Cerebellar cortex (tissue), 1 donor: ENCODE results near the gene HSD17B2.
A peak's percentile ranks its signal among the peaks of the same experiment; 100 is the strongest.

ENCODE experiments used
- DNase-seq: peaks from one replicate; pipeline ENCODE4 v3.0.0-alpha.2; 2015; ENCODE audit warnings: low spot score

HSD17B2 gene

DNA sequence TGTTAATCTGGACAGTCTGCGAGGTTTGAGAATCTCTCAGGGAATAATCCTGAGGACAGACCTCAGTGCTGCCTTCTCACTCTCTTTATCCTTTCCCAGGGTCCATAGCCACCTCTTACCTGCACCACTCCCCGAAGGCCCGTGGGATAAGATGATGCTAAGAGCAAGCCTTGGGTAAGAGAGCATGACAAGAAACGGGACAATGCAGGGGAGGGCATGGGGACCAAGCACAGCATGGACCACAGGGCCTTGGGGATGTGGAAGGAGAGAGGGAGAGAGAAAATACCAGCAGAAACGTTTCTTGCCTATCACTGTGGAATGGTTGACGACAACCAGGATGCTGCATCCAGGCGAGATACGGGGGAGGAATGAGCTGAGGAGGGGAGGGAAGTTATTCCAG is 15.5 kb upstream of the HSD17B2 start:
- DNase-seq: no peak

DNA sequence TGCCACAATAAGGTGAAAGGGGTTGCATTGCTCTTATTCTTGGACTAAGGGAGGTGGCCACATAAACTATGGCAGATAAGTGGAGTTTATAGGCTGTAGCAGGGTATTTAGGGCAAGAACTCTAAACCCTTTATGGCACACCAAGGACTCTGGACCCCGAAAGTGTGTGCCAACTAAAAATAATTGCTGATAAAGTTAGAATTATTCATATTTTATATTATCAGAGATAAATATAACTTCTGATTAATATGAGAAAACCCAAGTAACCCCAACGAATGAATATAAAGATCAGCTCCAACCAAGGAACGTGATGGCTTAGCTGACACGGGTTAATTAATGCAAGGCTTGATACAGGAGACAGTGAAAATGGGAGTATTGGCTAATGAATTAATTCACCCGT is 15.0 kb upstream of the HSD17B2 start:
- no peak for DNase-seq

DNA sequence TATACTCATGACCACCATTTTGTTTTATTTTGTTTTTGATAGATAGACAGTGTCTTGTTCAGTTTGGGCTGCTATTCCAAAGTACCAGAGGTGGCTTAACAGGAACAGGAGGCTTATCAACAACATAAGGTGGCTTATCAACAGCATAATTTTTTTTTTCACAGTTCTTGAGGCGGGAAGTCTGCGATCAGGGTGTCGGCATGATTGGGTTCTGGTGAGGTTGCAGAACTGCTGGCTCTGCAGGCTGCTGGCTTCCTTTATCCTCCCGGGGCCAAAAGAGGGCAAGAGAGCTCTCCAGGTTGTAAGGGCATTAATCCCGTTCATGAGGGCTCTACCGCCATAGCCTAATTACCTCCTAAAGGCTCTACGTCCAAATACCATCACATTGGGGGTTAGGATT is 11.8 kb upstream of the HSD17B2 start:
- DNase-seq: no peak

DNA sequence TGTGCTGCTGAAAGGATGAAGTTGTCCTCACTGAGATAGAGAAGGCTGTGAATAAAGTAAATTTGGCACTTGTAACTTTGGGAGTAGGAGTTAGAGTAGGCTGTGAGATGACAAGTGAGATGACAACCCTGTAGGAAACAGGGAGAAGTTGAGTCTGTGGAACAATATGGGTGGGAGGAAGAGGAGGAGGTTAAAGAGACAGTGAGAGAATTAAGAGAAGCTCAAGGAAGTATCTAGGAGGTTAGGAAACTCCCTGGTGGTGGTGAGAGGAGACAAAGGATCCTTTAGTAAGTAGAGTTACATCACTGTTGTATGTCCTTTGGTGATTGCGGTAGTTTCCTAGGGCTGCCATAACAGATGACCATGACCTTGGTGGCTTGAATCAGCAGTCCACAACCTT is 10.7 kb upstream of the HSD17B2 start:
- DNase-seq: no peak

DNA sequence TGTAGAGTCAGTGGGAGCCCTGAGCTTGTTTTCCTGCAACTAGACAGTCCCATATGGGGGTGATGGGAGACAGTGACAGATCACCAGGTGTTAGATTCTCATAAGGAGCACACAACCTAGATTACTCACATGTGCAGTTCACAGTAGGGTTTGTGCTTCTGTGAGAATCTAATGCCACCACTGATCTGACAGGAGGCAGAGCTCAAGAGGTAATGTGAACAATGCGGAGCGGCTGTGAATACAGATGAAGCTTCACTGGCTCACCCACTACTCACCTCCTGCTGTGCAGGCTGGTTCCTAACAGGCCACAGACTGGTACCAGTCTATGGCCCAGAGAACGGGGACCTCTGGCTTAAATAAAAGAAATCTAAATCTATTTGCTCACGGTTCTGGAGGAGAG is 10.2 kb upstream of the HSD17B2 start:
- DNase-seq: no peak

DNA sequence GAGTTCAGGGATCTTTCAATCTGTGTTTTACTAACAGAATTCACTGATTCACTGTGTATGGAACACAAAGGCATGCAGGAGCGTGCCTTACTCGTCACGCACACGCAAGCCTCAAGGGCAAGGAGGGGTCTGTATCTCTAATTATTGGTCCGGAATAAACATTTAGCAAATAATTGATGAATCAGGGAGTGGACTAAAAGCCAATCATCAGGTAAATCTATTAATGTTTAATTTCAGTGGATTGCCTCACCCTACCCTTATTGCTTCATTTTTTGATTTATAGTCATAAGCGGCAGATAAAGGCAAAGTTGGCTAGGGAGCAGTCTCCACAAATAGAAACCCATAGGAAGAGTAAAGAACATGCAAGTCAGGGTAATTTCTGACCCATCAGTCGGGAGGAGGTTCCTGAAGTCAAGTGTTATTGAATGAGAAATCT is 7.4 kb upstream of the HSD17B2 start:
- no peak for DNase-seq

DNA sequence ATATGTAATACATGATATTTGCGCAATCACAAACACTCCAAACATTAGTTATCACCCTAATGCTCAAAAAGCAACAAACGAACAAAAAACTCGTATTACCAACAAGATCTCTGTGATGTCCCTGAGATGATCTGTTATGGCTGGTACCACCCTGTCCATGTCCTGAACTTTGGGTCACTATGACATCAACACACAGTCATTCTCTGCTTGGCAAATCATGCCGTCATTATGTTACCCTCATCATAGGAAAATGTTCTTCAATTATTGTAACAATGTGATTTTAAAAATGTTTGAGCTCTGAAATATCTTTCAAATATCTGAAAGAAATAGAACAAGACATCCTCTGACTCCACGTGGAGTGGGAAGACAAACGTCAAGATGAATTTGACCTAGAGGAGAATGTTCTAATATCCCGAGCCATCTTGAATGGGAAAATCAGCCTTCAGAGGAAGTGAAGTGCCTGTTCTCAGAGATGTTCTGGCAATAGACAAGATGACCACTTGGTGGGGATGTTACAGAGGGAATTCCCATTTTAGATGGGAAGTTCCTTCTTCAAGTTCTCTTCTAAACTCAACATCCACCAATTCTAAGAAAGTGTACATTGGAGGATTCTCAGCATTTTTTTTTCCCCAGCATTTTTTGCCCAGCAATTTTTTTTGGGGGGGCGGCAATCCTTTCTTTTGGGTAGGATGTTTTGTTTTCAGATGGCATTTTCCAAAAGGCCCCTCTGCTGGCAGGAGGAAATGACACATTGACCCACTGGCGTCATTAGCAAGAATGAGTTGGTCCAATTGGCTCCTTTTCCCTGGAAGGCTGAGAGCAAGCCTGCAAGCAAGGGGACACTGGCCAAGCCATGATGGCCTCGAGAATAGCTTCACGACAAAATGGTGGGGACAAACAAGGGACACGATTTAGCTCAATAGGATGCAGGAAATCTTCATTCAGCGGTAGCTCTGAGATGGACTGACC is 3.7 kb upstream of the HSD17B2 start:
- peak; percentile 46 for DNase-seq

DNA sequence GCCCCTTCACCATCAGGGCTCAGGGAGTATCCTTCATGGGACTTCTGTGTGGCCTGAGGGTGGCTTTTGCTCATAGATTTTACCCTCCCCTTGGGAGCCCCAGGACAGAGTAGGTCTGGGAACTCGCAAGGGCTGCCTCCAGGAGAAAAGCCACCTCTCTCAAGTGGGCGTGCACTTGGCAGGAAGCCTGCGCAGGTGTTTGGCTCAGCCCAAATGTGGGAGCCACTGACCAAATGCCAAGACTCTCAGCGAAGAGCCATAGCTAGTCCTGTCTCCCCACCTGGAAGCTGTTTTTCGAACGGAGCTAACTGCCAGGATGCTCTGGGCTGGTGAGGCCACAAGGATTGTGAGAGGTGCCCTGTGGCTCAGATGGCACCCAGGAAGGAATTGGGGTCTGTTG is 2.0 kb upstream of the HSD17B2 start:
- no peak for DNase-seq

DNA sequence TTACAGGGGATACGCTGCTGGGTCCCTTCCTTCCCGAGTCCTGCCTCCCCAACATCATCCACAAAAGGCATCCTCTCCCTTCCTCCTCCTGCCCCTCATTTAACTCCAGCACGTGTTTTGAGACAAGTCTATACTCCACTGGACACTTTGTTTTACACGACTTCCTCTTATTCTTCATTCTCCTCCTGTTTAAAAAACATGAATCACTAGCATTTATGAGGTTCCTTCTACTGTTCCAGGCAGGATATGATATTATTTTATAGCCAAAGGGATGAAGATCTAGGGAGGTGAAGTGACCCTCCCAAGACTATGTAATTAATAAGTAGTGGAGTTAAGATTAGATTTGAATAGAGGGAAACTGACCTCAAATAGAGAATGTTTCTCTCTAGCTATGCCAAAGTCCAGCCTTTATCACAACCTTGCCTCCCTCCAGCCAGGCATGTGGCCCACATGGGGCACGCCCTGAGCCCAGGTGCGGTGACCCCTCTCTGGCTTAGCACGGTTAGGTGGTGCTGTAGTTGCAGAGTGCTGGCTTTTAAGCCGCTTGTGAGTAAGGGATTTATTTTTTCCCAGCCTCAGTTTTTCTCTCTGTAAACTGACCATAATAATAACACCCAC is 1.3 kb upstream of the HSD17B2 start:
- no peak for DNase-seq

DNA sequence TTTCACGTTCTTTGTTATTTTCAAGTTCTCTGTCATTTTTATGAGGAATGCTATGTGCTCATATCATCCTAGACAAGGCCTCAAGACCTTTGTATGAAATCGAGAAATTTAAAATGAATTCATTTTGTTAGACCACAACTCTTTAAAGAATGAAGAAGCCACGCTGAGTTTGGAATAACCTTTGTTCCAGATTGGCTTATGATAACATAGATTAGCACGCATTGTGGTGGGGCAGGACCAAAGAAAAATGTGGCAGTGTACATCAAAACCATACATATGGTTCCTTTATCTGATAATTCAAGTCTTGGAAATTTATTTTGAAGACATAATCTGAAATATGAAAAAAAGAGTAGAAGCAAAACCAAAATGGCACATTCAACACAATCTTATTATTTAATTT is 2.2 kb downstream of the HSD17B2 start:
- no peak for DNase-seq

DNA sequence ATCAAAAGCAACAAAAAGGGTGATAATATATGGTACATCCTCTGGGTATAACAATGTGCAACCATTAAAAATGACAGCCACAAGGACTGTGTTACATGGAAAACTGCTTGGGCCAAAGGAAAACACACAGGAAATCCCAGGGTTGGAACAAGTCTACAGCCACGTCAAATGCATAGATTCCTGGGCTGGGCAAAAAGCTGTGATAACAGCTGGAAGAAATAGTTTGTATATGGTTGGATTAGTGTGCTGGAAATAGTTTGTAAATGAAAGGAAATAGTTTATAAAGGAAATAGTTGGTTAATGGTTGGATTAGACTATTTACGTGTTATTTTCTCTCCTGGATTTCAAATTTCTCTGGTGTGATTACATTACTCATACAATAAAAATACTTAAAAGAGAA is 2.6 kb downstream of the HSD17B2 start:
- DNase-seq: no peak

DNA sequence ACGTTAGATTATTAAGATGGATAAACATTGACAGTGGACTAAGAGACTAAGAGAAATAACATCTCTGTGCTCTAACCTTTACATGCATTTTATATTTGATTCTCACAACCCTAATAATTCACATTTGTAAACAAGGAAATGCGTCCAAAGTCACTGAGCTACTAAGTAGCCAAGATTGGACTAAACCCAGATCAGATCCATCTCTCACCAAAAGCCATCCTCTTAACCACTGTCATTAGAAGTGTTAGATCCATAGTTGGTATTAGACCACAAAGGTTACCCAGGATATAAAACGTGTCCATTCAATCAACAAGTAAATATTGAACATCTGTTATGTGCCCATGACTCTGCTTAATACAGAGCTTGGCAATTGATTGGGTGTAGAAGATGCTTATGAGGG is 5.2 kb downstream of the HSD17B2 start:
- no peak for DNase-seq

DNA sequence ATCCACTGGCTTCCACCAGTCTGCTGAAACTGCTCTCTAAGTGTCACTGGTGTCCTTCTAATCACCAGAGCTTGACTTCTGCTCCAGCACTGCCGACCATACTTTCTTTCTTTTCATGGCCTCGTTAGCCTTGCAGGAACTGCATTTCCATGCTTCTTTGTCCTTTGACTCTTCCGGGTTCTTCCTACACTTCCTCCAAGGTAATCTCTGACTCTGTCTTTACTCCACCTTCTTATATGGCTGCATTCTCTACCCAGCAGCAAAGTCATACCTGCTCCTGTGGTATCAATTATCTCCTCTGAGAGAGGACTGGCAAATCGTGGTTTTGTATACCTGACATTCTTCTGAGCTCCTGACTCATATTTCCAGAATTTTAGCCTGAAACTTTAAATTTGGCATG is 6.5 kb downstream of the HSD17B2 start:
- DNase-seq: no peak

DNA sequence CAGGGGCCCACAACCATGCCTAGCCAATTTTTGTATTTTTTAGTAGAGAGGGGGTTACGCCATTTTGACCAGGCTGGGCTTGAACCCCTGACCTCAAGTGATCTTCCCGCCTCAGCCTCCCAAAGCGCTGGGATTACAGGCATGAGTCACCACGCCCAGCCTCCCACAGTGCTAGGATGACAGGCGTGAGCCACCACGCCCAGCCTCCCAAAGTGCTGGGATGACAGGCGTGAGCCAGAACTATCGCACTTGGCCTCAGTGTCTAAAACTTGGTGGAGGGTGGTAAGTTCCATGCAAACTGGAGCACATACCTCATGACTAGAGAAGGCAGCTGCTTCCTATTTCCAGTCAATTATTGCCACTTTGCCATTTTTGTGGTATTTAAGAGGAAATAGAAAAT is 7.1 kb downstream of the HSD17B2 start:
- no peak for DNase-seq

DNA sequence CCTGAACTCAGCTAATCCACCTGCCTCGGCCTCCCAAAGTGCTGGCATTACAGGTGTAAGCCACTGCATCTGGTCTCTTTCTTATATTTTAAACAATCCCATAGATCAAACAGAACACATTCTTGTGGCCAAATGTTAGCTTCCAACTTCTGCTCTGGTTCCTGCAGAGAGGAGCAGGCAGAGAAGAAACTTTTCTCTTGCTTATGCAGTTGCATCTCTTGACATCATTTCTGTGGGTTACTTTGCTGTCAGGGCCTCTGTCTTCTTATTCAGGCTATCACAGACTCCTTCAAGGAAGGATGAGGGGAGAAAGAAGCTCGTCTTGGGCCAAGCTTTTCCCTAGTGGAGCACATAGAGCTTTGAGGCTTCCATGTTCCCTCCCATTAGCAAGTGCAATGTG is 7.8 kb downstream of the HSD17B2 start:
- DNase-seq: no peak

DNA sequence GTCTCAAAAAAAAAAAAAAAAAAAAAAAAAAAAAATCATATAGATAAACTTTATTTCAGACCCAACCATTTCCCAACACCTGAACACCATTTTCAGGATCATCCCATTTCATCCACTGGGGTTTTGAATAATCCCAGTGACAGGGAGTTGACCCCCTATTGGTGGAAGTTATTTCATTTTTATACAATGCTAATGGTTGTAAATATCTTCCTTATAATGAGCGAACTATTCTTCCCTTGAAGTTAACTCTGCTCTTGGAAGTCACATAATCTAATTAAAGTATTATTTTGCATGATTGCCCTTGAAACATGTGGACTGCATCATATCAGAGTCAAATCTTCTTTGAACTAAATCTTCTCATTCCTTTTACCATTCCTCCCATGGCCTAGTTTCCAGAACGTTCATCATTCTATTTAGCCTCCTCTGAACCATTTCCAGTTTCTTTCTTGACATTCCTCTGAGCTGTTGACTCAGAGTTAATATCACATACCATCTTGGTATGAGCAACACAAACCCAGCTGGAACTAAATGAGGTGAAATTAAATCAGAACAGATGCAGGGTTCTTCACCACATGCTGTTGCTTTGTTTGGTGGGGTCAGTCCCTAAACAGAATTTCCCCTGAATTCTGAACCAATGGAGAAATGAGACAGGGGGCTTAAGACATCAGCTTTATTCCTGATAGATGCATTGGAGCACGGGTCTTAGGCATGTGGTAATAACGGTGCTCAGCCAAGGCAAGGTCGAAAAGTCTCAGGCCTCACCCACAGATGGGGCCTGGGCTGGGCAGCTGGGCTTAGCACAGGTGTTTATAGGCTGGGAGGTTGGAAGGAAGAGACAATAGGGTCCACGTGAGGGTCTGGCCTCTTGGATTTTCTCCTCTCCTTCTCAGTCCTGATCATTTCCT is 8.9 kb downstream of the HSD17B2 start:
- no peak for DNase-seq

DNA sequence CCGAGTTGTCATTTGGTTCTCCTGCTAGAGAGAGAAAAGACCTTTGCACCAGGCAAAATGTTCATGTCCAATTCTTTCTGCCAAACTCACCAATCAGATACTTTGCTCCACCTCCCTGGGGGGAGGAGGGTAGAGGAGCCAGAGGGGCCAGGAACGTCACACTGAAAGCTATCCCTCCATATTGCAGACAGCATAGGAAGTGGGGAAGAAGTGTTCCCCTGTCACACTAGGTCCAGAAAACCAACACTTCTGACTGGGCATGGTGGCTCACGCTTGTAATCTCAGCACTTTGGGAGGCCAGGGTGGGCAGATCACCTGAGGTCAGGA is 9.5 kb downstream of the HSD17B2 start:
- no peak for DNase-seq

DNA sequence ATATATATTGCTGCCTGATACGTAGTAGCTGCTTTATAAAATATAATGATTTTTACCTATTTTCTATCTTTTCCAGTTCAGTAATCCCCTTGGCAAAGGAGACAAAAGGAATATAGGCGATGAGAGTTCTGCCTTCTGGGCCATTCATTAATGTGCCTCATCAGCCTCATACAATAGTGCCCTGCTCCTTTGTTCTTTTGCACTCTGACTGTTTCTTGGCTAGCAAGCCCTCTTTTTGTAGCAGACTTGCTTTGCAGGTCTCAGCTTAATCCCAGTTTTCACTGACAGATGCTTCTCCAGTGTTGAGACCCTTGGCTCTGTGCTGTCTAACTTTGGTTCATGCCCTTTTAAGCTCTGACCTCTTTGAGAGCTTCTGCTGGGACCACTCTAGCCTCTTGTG is 10.4 kb downstream of the HSD17B2 start:
- DNase-seq: no peak

DNA sequence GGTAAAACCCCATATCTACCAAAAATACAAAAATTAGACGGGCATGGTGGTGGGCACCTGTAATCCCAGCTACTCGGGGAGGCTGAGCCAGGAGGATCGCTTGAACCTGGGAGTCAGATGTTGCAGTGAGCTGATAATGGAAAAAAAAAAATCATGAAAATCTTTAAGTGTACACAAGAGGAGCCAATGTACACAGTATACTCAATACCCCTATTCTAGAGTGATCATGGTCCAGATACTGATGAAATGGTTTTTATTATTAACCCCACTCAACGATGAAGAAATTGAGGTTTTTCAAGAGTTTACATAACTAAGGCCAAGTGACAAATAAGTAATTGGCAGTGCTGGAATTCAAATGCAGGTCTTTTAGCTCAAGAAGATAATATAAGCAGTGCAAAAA is 11.5 kb downstream of the HSD17B2 start:
- no peak for DNase-seq

DNA sequence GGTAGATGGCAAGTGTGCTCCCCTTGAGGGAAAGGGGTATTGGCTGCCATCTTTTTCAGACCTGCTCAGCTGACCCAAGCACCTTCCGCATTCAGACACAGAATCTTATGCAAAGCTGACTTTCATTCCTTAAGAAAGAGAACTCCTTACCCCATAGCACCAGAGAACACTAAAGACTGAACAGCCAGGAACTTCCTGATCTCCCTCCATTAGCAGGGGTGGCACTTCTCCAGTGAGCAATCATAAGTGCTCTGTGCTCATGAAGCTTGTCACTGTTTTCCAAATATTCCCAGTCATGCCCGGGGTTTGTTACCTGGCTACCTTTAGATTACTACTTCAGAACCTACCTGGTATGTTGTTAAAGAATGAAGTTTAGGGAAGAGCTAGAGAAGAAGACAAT is 11.9 kb downstream of the HSD17B2 start:
- no peak for DNase-seq

DNA sequence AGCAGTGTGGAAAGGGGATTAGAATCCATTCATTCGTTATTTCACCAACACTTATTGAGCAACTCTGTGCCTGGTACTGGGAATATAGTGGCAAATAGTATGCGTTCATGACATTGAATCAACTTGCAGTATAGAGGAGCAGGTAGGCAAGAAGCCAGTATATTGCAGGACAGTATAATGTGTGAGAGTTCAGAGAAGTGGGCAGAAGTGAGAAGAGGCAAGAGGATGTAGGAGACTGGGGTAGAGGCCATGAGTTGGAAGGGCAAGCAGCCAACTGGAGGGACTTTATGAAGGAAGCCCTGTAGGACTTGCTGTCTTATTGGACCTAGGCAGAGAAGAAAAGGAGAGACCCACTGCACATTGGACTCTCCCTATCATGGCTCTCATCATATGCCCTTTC is 12.3 kb downstream of the HSD17B2 start:
- no peak for DNase-seq

DNA sequence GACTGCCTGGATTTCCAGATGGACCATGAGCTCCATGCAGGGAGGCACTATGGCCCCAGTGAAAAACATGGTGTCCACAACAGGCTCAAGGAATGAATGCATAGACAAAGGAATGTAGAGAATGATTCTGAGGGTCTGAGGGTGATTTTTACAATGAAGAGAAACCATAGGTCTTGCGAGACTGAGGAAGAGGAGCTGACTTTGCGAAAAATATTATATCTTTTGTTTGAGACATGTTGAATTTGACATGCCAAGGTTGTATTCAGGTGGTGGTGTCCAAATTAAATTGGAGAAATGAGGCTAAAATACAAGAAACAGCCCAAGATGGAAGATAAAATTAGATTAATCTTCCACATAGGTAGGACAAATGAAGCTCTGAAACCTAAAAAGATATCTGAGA is 12.7 kb downstream of the HSD17B2 start:
- DNase-seq: no peak

DNA sequence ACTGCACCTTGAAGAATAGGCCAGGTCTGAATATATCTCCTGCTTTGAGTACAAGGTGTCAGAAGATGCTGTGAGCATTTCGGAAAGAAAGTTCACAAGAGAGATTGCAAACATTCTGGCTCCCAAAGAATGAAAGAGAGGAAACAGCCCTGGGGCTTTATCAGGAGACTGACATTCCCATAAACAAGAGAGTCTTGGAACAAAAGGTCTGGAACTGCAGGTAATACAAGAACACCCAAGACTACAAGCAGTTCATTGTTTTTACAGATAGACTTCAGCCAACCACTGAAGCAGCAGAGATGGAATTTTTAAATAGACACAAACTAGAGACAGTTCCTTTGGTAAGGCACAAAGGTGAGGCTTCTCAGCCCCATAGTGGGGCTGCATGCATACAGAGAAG is 14.4 kb downstream of the HSD17B2 start:
- no peak for DNase-seq
